A549 (cell line): ENCODE measurements around the gene ANKRD40. TPM values are rescaled to one million over a fixed set of nuclear protein-coding genes. Genes with fewer than 3 reads are reported as not detected.
A peak's percentile ranks its signal among the peaks of the same experiment; 100 is the strongest.

Source experiments
- ATAC-seq, 2 experiments: fragments of 200-7000 bp in 1 of 2; fragments of >200 bp in 1 of 2; cut with Nextera tagmentation in 1 of 2; cut with Tn5 transposase in 1 of 2; 3 replicates each; pipeline versions ENCODE4 v1.8.0 to v1.9.1; 2018 to 2020; ENCODE audit warnings: mild to moderate bottlenecking in 1 of 2, moderate library complexity in 1 of 2
- CTCF ChIA-PET: fragments of 300-600 bp; sonication (Branson Sonifier 250); formaldehyde crosslinking; extraction: SDS; loops from one replicate; lab custom pipeline; 2021; ENCODE audit warnings: antibody characterized with exemption, inconsistent platforms; lab: Yijun Ruan, JAX
- POLR2A ChIA-PET: fragments of 350-600 bp; formaldehyde crosslinking; extraction: SDS; loops from one replicate; lab custom pipeline; 2021; ENCODE audit warnings: antibody characterized with exemption, inconsistent platforms; lab: Yijun Ruan, JAX
- DNase-seq, 2 experiments: peaks; one replicate each; pipeline versions ENCODE4 v3.0.0 to v3.0.0-alpha.2; 2011 to 2016; ENCODE audit warnings: low read depth in 1 of 2, low spot score in 1 of 2
- FAIRE-seq: peaks from 2 replicates; lab custom pipeline; 2011; peaks lifted over from hg19 to GRCh38; lab: Jason Lieb, UNC
- H3K27ac ChIP-seq, 2 experiments: fragments of >200 bp; sonication (Bioruptor Twin); formaldehyde crosslinking; 3 replicates each; pipeline ENCODE4 v1.5.1; 2016 to 2017
- H3K4me1 ChIP-seq: fragments of >200 bp; sonication (Bioruptor Twin); formaldehyde crosslinking; 3 replicates; pipeline ENCODE4 v1.6.1; 2016
- H3K4me2 ChIP-seq: fragments of >200 bp; sonication (Bioruptor Twin); formaldehyde crosslinking; 3 replicates; pipeline ENCODE4 v1.6.1; 2016
- H3K4me3 ChIP-seq: fragments of >200 bp; sonication (Bioruptor Twin); formaldehyde crosslinking; 3 replicates; pipeline ENCODE4 v1.5.1; 2016
- H3K9me3 ChIP-seq: fragments of >200 bp; sonication (Bioruptor Twin); formaldehyde crosslinking; 3 replicates; pipeline ENCODE4 v1.6.1; 2016
- ATOH8 ChIP-seq: fragments of 250-450 bp; sonication (Bioruptor Pico); IDR thresholded peaks from 2 replicates; pipeline ENCODE4 v1.5.0; 2020; ENCODE audit warnings: low read depth, mild to moderate bottlenecking, moderate library complexity
- BHLHE40 ChIP-seq: IDR thresholded peaks from 2 replicates; pipeline ENCODE4 v1.6.1; 2012; ENCODE audit warnings: low read depth, low read length, inconsistent platforms
- CBX2 ChIP-seq: fragments of 200-600 bp; sonication (generic); IDR thresholded peaks from 2 replicates; pipeline ENCODE4 v1.6.1; 2016; ENCODE audit warnings: low read depth, mild to moderate bottlenecking, borderline replicate concordance
- CHD2 ChIP-seq: fragments of 150-350 bp; IDR thresholded peaks from 2 replicates; pipeline ENCODE4 v1.6.1; 2014; ENCODE audit warnings: low read length; ENCODE audit not compliant: partially characterized antibody
- EP300 ChIP-seq, 2 experiments: fragments of >200 bp; sonication (Bioruptor Twin); formaldehyde crosslinking; IDR thresholded peaks; 2 replicates in 1 of 2; 3 replicates in 1 of 2; pipeline ENCODE4 v1.6.1; 2016 to 2017
- ESRRA ChIP-seq: fragments of 150-350 bp; IDR thresholded peaks from 2 replicates; pipeline ENCODE4 v1.6.1; 2014; ENCODE audit warnings: mild to moderate bottlenecking, low read length, borderline replicate concordance
- FOSB ChIP-seq: fragments of 250-450 bp; sonication (Bioruptor Pico); IDR thresholded peaks from 2 replicates; pipeline ENCODE4 v1.5.0; 2020; ENCODE audit warnings: mild to moderate bottlenecking, moderate library complexity
- FOXS1 ChIP-seq: fragments of 250-450 bp; sonication (Bioruptor Pico); IDR thresholded peaks from 2 replicates; pipeline ENCODE4 v1.5.0; 2020; ENCODE audit warnings: mild to moderate bottlenecking, moderate library complexity
- GATA3 ChIP-seq: IDR thresholded peaks from 2 replicates; pipeline ENCODE4 v1.6.1; 2012; ENCODE audit warnings: borderline replicate concordance
- HEYL ChIP-seq: fragments of 250-450 bp; sonication (Bioruptor Pico); IDR thresholded peaks from 2 replicates; pipeline ENCODE4 v1.8.0; 2021; ENCODE audit warnings: mild to moderate bottlenecking, moderate library complexity
- HOXA7 ChIP-seq: fragments of 250-450 bp; sonication (Bioruptor Pico); IDR thresholded peaks from 2 replicates; pipeline ENCODE4 v1.5.0; 2020; ENCODE audit warnings: mild to moderate bottlenecking, moderate library complexity
- HOXB13 ChIP-seq: fragments of 250-450 bp; sonication (Bioruptor Pico); IDR thresholded peaks from 2 replicates; pipeline ENCODE4 v1.5.0; 2020; ENCODE audit warnings: low read depth, mild to moderate bottlenecking, moderate library complexity
- HOXB5 ChIP-seq: fragments of 250-450 bp; sonication (Bioruptor Pico); IDR thresholded peaks from 2 replicates; pipeline ENCODE4 v1.5.0; 2020; ENCODE audit warnings: mild to moderate bottlenecking, moderate library complexity
- JUN ChIP-seq, 2 experiments: fragments of >200 bp; sonication (Bioruptor Twin); formaldehyde crosslinking; IDR thresholded peaks; 2 replicates in 1 of 2; 3 replicates in 1 of 2; pipeline ENCODE4 v1.6.1; 2016 to 2017
- JUNB ChIP-seq: fragments of >200 bp; sonication (Bioruptor Twin); formaldehyde crosslinking; IDR thresholded peaks from 2 replicates; pipeline ENCODE4 v1.6.1; 2016
- KDM5A ChIP-seq: fragments of 200-600 bp; sonication (generic); IDR thresholded peaks from 2 replicates; pipeline ENCODE4 v1.6.1; 2016; ENCODE audit warnings: antibody characterized with exemption, mild to moderate bottlenecking
- MAFK ChIP-seq: fragments of 450-650 bp; IDR thresholded peaks from 2 replicates; pipeline ENCODE4 v1.6.1; 2014; ENCODE audit not compliant: partially characterized antibody
- MAZ ChIP-seq: fragments of 150-350 bp; IDR thresholded peaks from 2 replicates; pipeline ENCODE4 v1.6.1; 2014; ENCODE audit warnings: antibody characterized with exemption, low read depth, low read length, borderline replicate concordance
- NFE2L2 ChIP-seq: fragments of 150-350 bp; conservative IDR thresholded peaks from 2 replicates; pipeline ENCODE4 v1.6.1; 2014; ENCODE audit warnings: low read length
- NPAS2 ChIP-seq: fragments of 250-450 bp; sonication (Bioruptor Pico); IDR thresholded peaks from 2 replicates; pipeline ENCODE4 v1.8.0; 2022; ENCODE audit warnings: mild to moderate bottlenecking, moderate library complexity, borderline replicate concordance
- POLR2A ChIP-seq: IDR thresholded peaks from 2 replicates; pipeline ENCODE4 v1.6.1; 2012; ENCODE audit warnings: mild to moderate bottlenecking, low read length
- POLR2AphosphoS2 ChIP-seq: conservative IDR thresholded peaks from 2 replicates; pipeline ENCODE4 v1.6.1; 2012; ENCODE audit warnings: low read length, improper control_type of control experiment, inconsistent platforms
- RARB ChIP-seq: fragments of 250-450 bp; sonication (Bioruptor Pico); IDR thresholded peaks from 2 replicates; pipeline ENCODE4 v1.8.0; 2021; ENCODE audit warnings: mild to moderate bottlenecking, moderate library complexity
- RFX5 ChIP-seq: fragments of 450-650 bp; IDR thresholded peaks from 2 replicates; pipeline ENCODE4 v1.7.1; 2014; ENCODE audit warnings: antibody characterized with exemption, mild to moderate bottlenecking, moderate library complexity
- SMC3 ChIP-seq: fragments of >200 bp; sonication (Bioruptor Twin); formaldehyde crosslinking; IDR thresholded peaks from 3 replicates; pipeline ENCODE4 v1.6.1; 2018; ENCODE audit warnings: inconsistent platforms
- SREBF2 ChIP-seq: fragments of 450-650 bp; IDR thresholded peaks from 2 replicates; pipeline ENCODE4 v1.6.1; 2014; ENCODE audit warnings: mild to moderate bottlenecking, moderate library complexity
- TFCP2L1 ChIP-seq: fragments of 250-450 bp; sonication (Bioruptor Pico); IDR thresholded peaks from 2 replicates; pipeline ENCODE4 v1.5.0; 2021; ENCODE audit warnings: mild to moderate bottlenecking
- TP53 ChIP-seq: fragments of 250-450 bp; sonication (Bioruptor Pico); IDR thresholded peaks from 2 replicates; pipeline ENCODE4 v1.5.0; 2021; ENCODE audit warnings: mild to moderate bottlenecking, moderate library complexity
- ZFP36 ChIP-seq: fragments of 450-650 bp; IDR thresholded peaks from 2 replicates; pipeline ENCODE4 v1.6.1; 2014; ENCODE audit warnings: borderline replicate concordance; ENCODE audit not compliant: partially characterized antibody
- ZNF302 ChIP-seq: fragments of 250-450 bp; sonication (Bioruptor Pico); IDR thresholded peaks from 2 replicates; pipeline ENCODE4 v1.9.0; 2021; ENCODE audit warnings: inconsistent platforms, mild to moderate bottlenecking, moderate library complexity
- ZSCAN20 ChIP-seq: fragments of 250-450 bp; sonication (Bioruptor Pico); IDR thresholded peaks from 2 replicates; pipeline ENCODE4 v1.8.0; 2022; ENCODE audit warnings: mild to moderate bottlenecking, moderate library complexity
- WGBS: methylation state at CpG from one replicate; pipeline ENCODE4 v1.1.6; 2017; ENCODE audit errors: missing lambda C conversion rate; 5-methylcytosine and 5-hydroxymethylcytosine counted together
- polyA plus RNA-seq, 4 experiments: library from polyadenylated mRNA; depleted of rRNA in 3 of 4; stranded (reverse); fragments of >200 nt; fragmentation: RNase III in 1 of 4; extraction: RNeasy Plus Mini Kit Qiagen cat#74134 plus additional on column Dnase treatment in 1 of 4; gene quantifications; 2 replicates in 3 of 4; 3 replicates in 1 of 4; pipeline ENCODE4 v1.2.3, GENCODE V29; 2011 to 2017
- TF ChIP-seq, protein P1 (sequence below): IDR thresholded peaks from 2 replicates; pipeline ENCODE4 v1.6.1; 2012

ANKRD40 gene
- polyA plus RNA-seq, 2 of the 4 experiments (the other 2 are of a cell fraction) = 50.1 to 84.3 TPM

- no peak for ATAC-seq
- H3K4me2 ChIP-seq = no peak overlapping the region; the same call in 2 of the 3 replicates
- no peak for TF ChIP-seq HEYL (CRISPR knock-in tag)
- TF ChIP-seq CHD2 = no peak
- no peak for TF ChIP-seq RARB (CRISPR knock-in tag)
- TF ChIP-seq JUN (IDR thresholded peaks at IDR 0.05) = peak in 1 of 2 experiments; percentile 11; a peak in 1 of 5 replicates
- no peak for TF ChIP-seq CBX2
- TF ChIP-seq HOXA7 (CRISPR knock-in tag) = no peak
- TF ChIP-seq MAFK = peak; percentile 50
- TF ChIP-seq NPAS2 (CRISPR knock-in tag) = no peak
- no peak for DNase-seq
- WGBS = 95% methylated on average over 10 of the region's 10 CpGs
- no peak for FAIRE-seq
- H3K27ac ChIP-seq = peak overlapping the region; percentile 98
- POLR2A ChIA-PET = no interaction called here
- CTCF ChIA-PET = interaction anchor here (1.7 to 52.6 kb wide), 4 partner anchors 28 to 117 kb away, joined by 4 to 2097 read pairs (median 416); partner anchors contain the start of gene ABCC3
- H3K4me3 ChIP-seq = no peak overlapping the region
- peaks cover 97% of the 10 kb centered on the region for H3K4me1 ChIP-seq
- no peaks in the 10 kb centered on the region for H3K9me3 ChIP-seq
Measured at GRCh38 chr17:50663812-50664374, 43.8 kb downstream of the ANKRD40 start.

GRCh38 chr17:50662632-50663225 is 45.0 kb downstream of the ANKRD40 start:
- Histone ChIP-seq H3K4me3 (0 out of 3 replicates have a peak overlapping the region, but pooled peaks have one; percentile 8), H3K4me2 (peak overlapping the region; percentile 64), H3K9me3 (no peaks in the 10 kb centered on the region), H3K4me1 (peaks cover 97% of the 10 kb centered on the region), H3K27ac (peak overlapping the region; percentile 98)
- POLR2A ChIA-PET = interaction anchor here (0.6 to 6.3 kb wide), 7 partner anchors 8 to 111 kb away, joined by 3 to 237 read pairs (median 23); partner anchors contain the start of gene ABCC3
- no peak for FAIRE-seq
- CTCF ChIA-PET = interaction anchor here (0.6 to 52.6 kb wide), 5 partner anchors 9 to 120 kb away, joined by 4 to 2097 read pairs (median 48); partner anchors contain the start of gene ABCC3
- TF ChIP-seq FOSB (CRISPR knock-in tag) (0 out of 2 replicates have a peak, but pooled peaks have one; percentile 39), TP53 (CRISPR knock-in tag) (no peak), ZNF302 (CRISPR knock-in tag) (peak; percentile 75), EP300 (IDR thresholded peaks at IDR 0.05) (no peak), KDM5A (no peak), HOXA7 (CRISPR knock-in tag) (peak; percentile 57; the same call in 1 of the 2 replicates), MAZ (no peak), CBX2 (no peak), NPAS2 (CRISPR knock-in tag) (no peak), POLR2AphosphoS2 (no peak), FOXS1 (CRISPR knock-in tag) (no peak; the same call in 1 of the 2 replicates), HOXB5 (0 out of 2 replicates have a peak, but pooled peaks have one; percentile 22)
- TF ChIP-seq, protein P1, sequence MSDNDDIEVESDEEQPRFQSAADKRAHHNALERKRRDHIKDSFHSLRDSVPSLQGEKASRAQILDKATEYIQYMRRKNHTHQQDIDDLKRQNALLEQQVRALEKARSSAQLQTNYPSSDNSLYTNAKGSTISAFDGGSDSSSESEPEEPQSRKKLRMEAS = no peak
- ATAC-seq = no peak
- WGBS = 81% methylated on average over 9 of the region's 9 CpGs
- DNase-seq = no peak

DNA sequence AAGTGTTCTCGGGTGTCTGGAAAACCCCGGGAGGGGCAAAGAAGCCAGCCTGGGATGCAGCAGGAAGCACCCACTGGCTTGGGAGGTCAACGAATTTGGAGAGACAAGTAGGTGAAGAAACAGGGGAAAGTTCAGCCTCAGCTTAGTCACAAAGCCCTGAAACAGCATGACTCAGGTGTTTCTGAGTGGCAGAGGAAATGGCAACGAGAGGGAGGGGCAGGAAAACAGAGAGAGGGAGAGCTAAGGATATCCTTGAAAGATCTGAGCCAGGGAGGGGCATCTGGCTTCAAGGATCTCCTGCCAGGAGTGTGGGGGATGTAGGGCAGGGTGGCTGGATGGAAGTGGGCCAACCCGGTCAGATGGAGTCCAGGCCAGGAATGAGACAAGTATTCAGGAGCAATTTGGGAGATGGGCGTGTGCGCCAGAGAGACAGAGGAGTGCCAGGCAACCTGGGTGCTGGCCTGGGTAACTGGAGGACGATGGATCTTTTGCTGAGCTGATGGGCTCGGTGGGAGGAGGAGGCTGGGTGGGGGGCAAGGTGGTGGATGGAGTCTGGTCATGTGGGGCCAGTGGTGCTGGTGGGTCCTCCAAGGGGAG is 45.8 kb downstream of the ANKRD40 start:
- 0 out of 3 replicates have a peak overlapping the region, but pooled peaks have one; percentile 8 for H3K4me3 ChIP-seq
- peak; percentile 99 for FAIRE-seq
- TF ChIP-seq BHLHE40 = no peak
- TF ChIP-seq NFE2L2 = peak; percentile 100
- TF ChIP-seq, protein P1 = peak; percentile 94
- no peak for TF ChIP-seq POLR2A
- peak; percentile 99 for TF ChIP-seq JUN (IDR thresholded peaks at IDR 0.05)
- no peak for TF ChIP-seq ESRRA
- TF ChIP-seq JUNB = peak; percentile 92
- TF ChIP-seq CBX2 = no peak
- TF ChIP-seq HOXB5 = peak; percentile 70
- peak; percentile 57; the same call in 1 of the 2 replicates for TF ChIP-seq TFCP2L1 (CRISPR knock-in tag)
- TF ChIP-seq HEYL (CRISPR knock-in tag) = 0 out of 2 replicates have a peak, but pooled peaks have one; percentile 51
- peak; percentile 91; the same call in 1 of the 2 replicates for TF ChIP-seq HOXB13
- TF ChIP-seq ZSCAN20 (CRISPR knock-in tag) = peak; percentile 86
- TF ChIP-seq ATOH8 = peak; percentile 84
- peak; percentile 97 for TF ChIP-seq GATA3
- peak; percentile 57; the same call in 2 of the 3 replicates for TF ChIP-seq SMC3
- TF ChIP-seq RFX5 = peak; percentile 67; the same call in 1 of the 2 replicates
- no peak for TF ChIP-seq ZFP36
- TF ChIP-seq SREBF2 = no peak

More for the DNA sequence above, 45.8 kb downstream of the ANKRD40 start:
- Histone ChIP-seq H3K4me1 (peaks cover 97% of the 10 kb centered on the region), H3K4me2 (peak overlapping the region; percentile 64), H3K9me3 (no peaks in the 10 kb centered on the region), H3K27ac (peak overlapping the region; percentile 98)
- ATAC-seq (peak; percentile 61 to 75), DNase-seq (peak; percentile 100)
- WGBS = 1% methylated on average over 9 of the region's 9 CpGs
- ChIA-PET CTCF (interaction anchor here (1.1 to 52.6 kb wide), 7 partner anchors 10 to 180 kb away, joined by 4 to 2097 read pairs (median 26); partner anchors contain the start of gene ABCC3), POLR2A (interaction anchor here (0.6 to 6.3 kb wide), 15 partner anchors 8 to 205 kb away, joined by 3 to 237 read pairs (median 4); partner anchors contain the start of genes ABCC3, LUC7L3 and TOB1)
